Smooth muscle cell (in vitro differentiated cells): ENCODE measurements around the gene KCNH6. TPM values are rescaled to one million over a fixed set of nuclear protein-coding genes. Genes with fewer than 3 reads are reported as not detected.

Experiments
- DNase-seq: peaks from one replicate; lab custom pipeline; 2025; ENCODE audit not compliant: unreplicated experiment; lab: John Stamatoyannopoulos, UW
- H2AFZ ChIP-seq: fragments of 200-600 bp; sonication (generic); 2 replicates; pipeline ENCODE4 v1.6.0; 2016; ENCODE audit warnings: antibody characterized with exemption, low read depth, mild to moderate bottlenecking
- H3F3A ChIP-seq: fragments of 200-600 bp; sonication (generic); 2 replicates; pipeline ENCODE4 v1.6.0; 2017; ENCODE audit warnings: antibody characterized with exemption, low read depth
- H3K27ac ChIP-seq: fragments of 200-600 bp; sonication (generic); 2 replicates; pipeline ENCODE4 v1.5.1; 2016; ENCODE audit warnings: low read depth, mild to moderate bottlenecking
- H3K27me3 ChIP-seq: fragments of 200-600 bp; sonication (generic); 2 replicates; pipeline ENCODE4 v1.6.1; 2016; ENCODE audit warnings: low read depth, mild to moderate bottlenecking
- H3K36me3 ChIP-seq: fragments of 200-600 bp; sonication (generic); 2 replicates; pipeline ENCODE4 v1.5.1; 2016; ENCODE audit warnings: low read depth
- H3K4me1 ChIP-seq: fragments of 200-600 bp; sonication (generic); 2 replicates; pipeline ENCODE4 v1.5.1; 2016; ENCODE audit warnings: low read depth
- H3K4me2 ChIP-seq: fragments of 200-600 bp; sonication (generic); 2 replicates; pipeline ENCODE4 v1.6.0; 2016; ENCODE audit warnings: mild to moderate bottlenecking
- H3K4me3 ChIP-seq: fragments of 200-600 bp; sonication (generic); 2 replicates; pipeline ENCODE4 v1.5.1; 2016; ENCODE audit warnings: mild to moderate bottlenecking
- H3K79me2 ChIP-seq: fragments of 200-600 bp; sonication (generic); 2 replicates; pipeline ENCODE4 v1.6.0; 2016; ENCODE audit warnings: low read depth, mild to moderate bottlenecking
- H3K9ac ChIP-seq: fragments of 200-600 bp; sonication (generic); 2 replicates; pipeline ENCODE4 v1.6.0; 2016; ENCODE audit warnings: low read depth
- H3K9me3 ChIP-seq: fragments of 200-600 bp; sonication (generic); replicated peaks from 2 replicates; pipeline ENCODE4 v1.5.1; 2016; ENCODE audit warnings: low read depth
- H4K20me1 ChIP-seq: fragments of 200-600 bp; sonication (generic); 2 replicates; pipeline ENCODE4 v1.6.0; 2016; ENCODE audit warnings: low read depth
- WGBS: methylation state at CpG from one replicate; pipeline ENCODE4 v1.1.7; 2016; ENCODE audit warnings: low lambda C conversion rate; 5-methylcytosine and 5-hydroxymethylcytosine counted together
- polyA plus RNA-seq: library from polyadenylated mRNA; unstranded; fragments of >200 nt; fragmentation: Nextera tagmentation; extraction: Ambion mirVana; gene quantifications from 2 replicates; pipeline ENCODE4 v1.2.1, GENCODE V29; 2016
- total RNA-seq: library from RNA; depleted of rRNA; stranded (reverse); fragments of >200 nt; gene quantifications from 2 replicates; pipeline ENCODE4 v1.2.3, GENCODE V29; 2014
- TF ChIP-seq, protein P1 (sequence below): fragments of 200-600 bp; sonication (generic); IDR thresholded peaks from 2 replicates; pipeline ENCODE4 v1.5.1; 2017; ENCODE audit warnings: borderline replicate concordance, mild to moderate bottlenecking, antibody characterized with exemption; ENCODE audit not compliant: insufficient read depth, poor library complexity, severe bottlenecking

KCNH6 gene
- total and polyA plus RNA-seq, 2 experiments from 2014 or later, result not detected

GRCh38 chr17:63515426-63515825, 7.7 kb upstream of the KCNH6 start:
- Histone ChIP-seq H3K4me2 (no peak overlapping the region), H3K79me2 (no peaks in the 10 kb centered on the region), H4K20me1 (no peaks in the 10 kb centered on the region), H3K9me3 (no peaks in the 10 kb centered on the region), H3F3A (no peaks in the 10 kb centered on the region), H3K36me3 (no peaks in the 10 kb centered on the region), H3K4me3 (no peak overlapping the region), H3K9ac (no peak overlapping the region), H3K27me3 (peaks cover 5% of the 10 kb centered on the region), H2AFZ (no peak overlapping the region), H3K27ac (no peak overlapping the region), H3K4me1 (no peaks in the 10 kb centered on the region)
- WGBS, result 72% methylated on average over 1 of the region's 1 CpG
- DNase-seq, result no peak
- TF ChIP-seq, protein P1, sequence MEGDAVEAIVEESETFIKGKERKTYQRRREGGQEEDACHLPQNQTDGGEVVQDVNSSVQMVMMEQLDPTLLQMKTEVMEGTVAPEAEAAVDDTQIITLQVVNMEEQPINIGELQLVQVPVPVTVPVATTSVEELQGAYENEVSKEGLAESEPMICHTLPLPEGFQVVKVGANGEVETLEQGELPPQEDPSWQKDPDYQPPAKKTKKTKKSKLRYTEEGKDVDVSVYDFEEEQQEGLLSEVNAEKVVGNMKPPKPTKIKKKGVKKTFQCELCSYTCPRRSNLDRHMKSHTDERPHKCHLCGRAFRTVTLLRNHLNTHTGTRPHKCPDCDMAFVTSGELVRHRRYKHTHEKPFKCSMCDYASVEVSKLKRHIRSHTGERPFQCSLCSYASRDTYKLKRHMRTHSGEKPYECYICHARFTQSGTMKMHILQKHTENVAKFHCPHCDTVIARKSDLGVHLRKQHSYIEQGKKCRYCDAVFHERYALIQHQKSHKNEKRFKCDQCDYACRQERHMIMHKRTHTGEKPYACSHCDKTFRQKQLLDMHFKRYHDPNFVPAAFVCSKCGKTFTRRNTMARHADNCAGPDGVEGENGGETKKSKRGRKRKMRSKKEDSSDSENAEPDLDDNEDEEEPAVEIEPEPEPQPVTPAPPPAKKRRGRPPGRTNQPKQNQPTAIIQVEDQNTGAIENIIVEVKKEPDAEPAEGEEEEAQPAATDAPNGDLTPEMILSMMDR, result no peak

DNA sequence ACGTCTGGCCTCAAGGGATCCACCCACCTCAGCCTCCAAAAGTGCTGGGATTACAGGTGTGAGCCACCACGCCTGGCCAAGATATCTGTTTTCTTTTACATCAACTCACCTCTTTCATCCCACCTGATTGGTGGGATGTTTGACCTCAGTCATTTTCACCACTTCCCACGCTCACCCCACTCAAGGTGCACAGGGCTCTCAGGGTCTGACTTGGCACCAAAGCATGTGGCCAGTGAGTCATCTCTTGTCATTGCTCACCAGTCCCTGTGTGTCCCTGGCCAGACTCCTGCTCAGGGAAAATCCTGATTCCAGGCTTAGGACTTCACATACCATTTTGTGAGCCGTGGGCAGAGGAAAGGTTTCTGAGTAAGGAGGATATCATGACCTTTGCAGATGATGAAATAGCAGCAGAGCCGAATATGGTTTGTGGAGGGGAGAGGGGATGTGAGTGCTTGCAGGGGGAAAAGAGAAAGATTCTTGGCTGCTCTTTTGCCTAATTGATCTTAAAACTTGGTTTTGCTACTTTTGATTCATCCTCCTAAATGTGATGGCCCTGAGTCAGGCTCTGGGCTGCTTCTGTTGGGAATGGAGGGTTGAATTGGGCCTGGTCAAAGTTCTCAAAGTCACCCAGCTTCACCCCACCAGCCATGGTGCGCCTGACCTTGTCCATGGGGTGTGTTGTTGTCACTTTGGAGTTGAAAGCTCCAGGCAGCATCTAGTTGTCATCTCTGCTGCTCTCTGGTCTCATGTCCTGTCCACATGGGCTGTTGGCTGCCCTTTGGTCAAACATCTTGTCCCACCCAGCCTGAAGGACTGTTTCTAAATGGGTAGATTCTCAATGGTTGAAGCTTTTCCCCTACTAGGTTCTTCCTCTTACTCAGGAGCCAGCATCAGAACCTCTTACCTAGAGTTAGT, 6.0 kb upstream of the KCNH6 start:
- peak overlapping the region; percentile 39 for H3K27ac ChIP-seq
- no peaks in the 10 kb centered on the region for H3K36me3 ChIP-seq
- 38% methylated on average over 6 of the region's 6 CpGs for WGBS
- H2AFZ ChIP-seq, result no peak overlapping the region
- TF ChIP-seq, protein P1, result no peak
- H3K27me3 ChIP-seq, result peaks cover 5% of the 10 kb centered on the region
- no peaks in the 10 kb centered on the region for H3K79me2 ChIP-seq
- H3K9ac ChIP-seq, result no peak overlapping the region
- no peak overlapping the region for H3K4me3 ChIP-seq
- DNase-seq, result no peak
- peak overlapping the region; percentile 10 for H3K4me2 ChIP-seq
- no peaks in the 10 kb centered on the region for H4K20me1 ChIP-seq
- H3K4me1 ChIP-seq, result no peaks in the 10 kb centered on the region
- no peaks in the 10 kb centered on the region for H3F3A ChIP-seq
- no peaks in the 10 kb centered on the region for H3K9me3 ChIP-seq

- Histone ChIP-seq H3K4me2 (no peak overlapping the region), H3K4me1 (no peaks in the 10 kb centered on the region), H3K9ac (no peak overlapping the region), H2AFZ (no peak overlapping the region), H3F3A (no peaks in the 10 kb centered on the region), H3K9me3 (no peaks in the 10 kb centered on the region), H3K79me2 (no peaks in the 10 kb centered on the region), H4K20me1 (no peaks in the 10 kb centered on the region), H3K27me3 (no peaks in the 10 kb centered on the region), H3K4me3 (no peak overlapping the region), H3K27ac (no peak overlapping the region), H3K36me3 (no peaks in the 10 kb centered on the region)
- DNase-seq, result no peak
- TF ChIP-seq, protein P1, result no peak
- WGBS, result 85% methylated on average over 8 of the region's 8 CpGs
Measured at GRCh38 chr17:63517825-63518534, 5.2 kb upstream of the KCNH6 start.
